Measurements from ENCODE around the gene NCEH1. TPM values are rescaled to one million over a fixed set of nuclear protein-coding genes. Genes with fewer than 3 reads are reported as not detected.
"Not testable (repeated sequence)": the region's sequence is repeated elsewhere in the genome, so short reads cannot be mapped to it uniquely, and the experiment has no call there.

Gene NCEH1
- 4.5 and 4.9 TPM in 2 replicates for total RNA-seq

- Mint-ChIP-seq H3K36me3 (ENCODE audit: low read depth) (peaks cover 6% of the 10 kb centered on the region), H3K4me3 (peak within 1 kb of the TSS; percentile 97), H3K27ac (peak within 1 kb of the TSS; percentile 83), H3K27me3 (no peaks in the 10 kb centered on the region), H3K9me3 (no peaks in the 10 kb centered on the region), H3K4me1 (peaks cover 22% of the 10 kb centered on the region)
- ChIA-PET CTCF (interaction anchor here (1.0 to 1.8 kb wide), 5 partner anchors 32 to 115 kb away, joined by 3 to 5 read pairs (median 4); no protein-coding TSS in a partner anchor), POLR2A (interaction anchor here (1.0 to 1.8 kb wide), 2 partner anchors 17 to 39 kb away, joined by 3 to 8 read pairs; partner anchors contain the start of gene ECT2)
- intact Hi-C loops (cut with micrococcal nuclease): loop anchor here (1.0 to 5.0 kb wide), 6 partner anchors 38 to 220 kb away; partner anchors contain the start of gene ECT2
- ATAC-seq (ENCODE audit: low read depth) (peak; percentile 100), DNase-seq (peak; percentile 70)
- no peak for TF ChIP-seq CTCF (IDR thresholded peaks at IDR 0.05)
Measured at GRCh38 chr3:172710664-172711453, at the start of gene NCEH1. TSS of gene NCEH1 (minus strand) at chr3:172711067. CDS start at chr3:172710984, 83 bp downstream.

- DNase-seq; POLR2A ChIA-PET; ATAC-seq (ENCODE audit: low read depth); H3K4me1 Mint-ChIP-seq; H3K9me3 Mint-ChIP-seq; H3K27me3 Mint-ChIP-seq; CTCF ChIA-PET; intact Hi-C loops (cut with micrococcal nuclease); H3K4me3 Mint-ChIP-seq: not testable (repeated sequence)
- peak overlapping the region; percentile 15 for H3K27ac Mint-ChIP-seq
- peaks cover 29% of the 10 kb centered on the region for H3K36me3 Mint-ChIP-seq (ENCODE audit: low read depth)
Measured at GRCh38 chr3:172760416-172760815, 49.5 kb upstream of the NCEH1 start.

GRCh38 chr3:172753125-172753524 lies 42.3 kb upstream of the NCEH1 start:
- POLR2A ChIA-PET: no interaction called here
- no peak overlapping the region for H3K4me3 Mint-ChIP-seq
- H3K4me1 Mint-ChIP-seq: peaks cover 14% of the 10 kb centered on the region
- H3K27me3 Mint-ChIP-seq: no peaks in the 10 kb centered on the region
- TF ChIP-seq CTCF (IDR thresholded peaks at IDR 0.05): no peak
- H3K27ac Mint-ChIP-seq: no peak overlapping the region
- CTCF ChIA-PET: no interaction called here
- intact Hi-C loops (cut with micrococcal nuclease): loop anchor here (5.0 kb wide), 1 partner anchor 1881 kb away; the partner anchor contains the start of gene RPL22L1
- ATAC-seq (ENCODE audit: low read depth) (no peak), DNase-seq (no peak)
- H3K9me3 Mint-ChIP-seq: no peaks in the 10 kb centered on the region
- H3K36me3 Mint-ChIP-seq (ENCODE audit: low read depth): peaks cover 10% of the 10 kb centered on the region

- Mint-ChIP-seq H3K27ac (no peak overlapping the region), H3K9me3 (no peaks in the 10 kb centered on the region), H3K36me3 (ENCODE audit: low read depth) (peaks cover 6% of the 10 kb centered on the region), H3K4me1 (peaks cover 14% of the 10 kb centered on the region), H3K4me3 (no peak overlapping the region), H3K27me3 (no peaks in the 10 kb centered on the region)
- POLR2A ChIA-PET: no interaction called here
- CTCF ChIA-PET: no interaction called here
- no peak for DNase-seq
- no peak for TF ChIP-seq CTCF (IDR thresholded peaks at IDR 0.05)
- intact Hi-C loops (cut with micrococcal nuclease): loop anchor here (5.0 kb wide), 1 partner anchor 1880 kb away; the partner anchor contains the start of gene RPL22L1
- no peak for ATAC-seq (ENCODE audit: low read depth)
Measured at GRCh38 chr3:172752651-172753050, 41.8 kb upstream of the NCEH1 start.

GRCh38 chr3:172751175-172751704 lies 40.4 kb upstream of the NCEH1 start:
- ChIA-PET POLR2A (interaction anchor here (1.0 kb wide), 2 partner anchors 239 to 1881 kb away, joined by 4 read pairs; partner anchors contain the start of gene RPL22L1), CTCF (interaction anchor here (1.1 to 1.7 kb wide), 2 partner anchors 78 to 156 kb away, joined by 3 to 5 read pairs; no protein-coding TSS in a partner anchor)
- intact Hi-C loops (cut with micrococcal nuclease): loop anchor here (2.0 to 5.0 kb wide), 4 partner anchors 78 to 1879 kb away; partner anchors contain the start of genes RPL22L1 and TNIK
- peak overlapping the region; percentile 99 for H3K4me3 Mint-ChIP-seq
- peaks cover 5% of the 10 kb centered on the region for H3K36me3 Mint-ChIP-seq (ENCODE audit: low read depth)
- ATAC-seq (ENCODE audit: low read depth) (no peak), DNase-seq (no peak)
- TF ChIP-seq CTCF (IDR thresholded peaks at IDR 0.05): no peak
- H3K27ac Mint-ChIP-seq: peak overlapping the region; percentile 91
- no peaks in the 10 kb centered on the region for H3K27me3 Mint-ChIP-seq
- H3K9me3 Mint-ChIP-seq: no peaks in the 10 kb centered on the region
- peaks cover 14% of the 10 kb centered on the region for H3K4me1 Mint-ChIP-seq

All from activated B cell treated with CpG ODN at 0.5 μM for 24 hours (primary cell).